Breast epithelium (tissue), 3 donors: ENCODE data around the gene EEF1AKMT1.

ENCODE experiments used
- POLR2AphosphoS5 ChIP-seq, 3 donors: sonication (generic); formaldehyde crosslinking; IDR thresholded peaks; one replicate each; pipeline ENCODE4 v1.6.1; 2017; ENCODE audit warnings: antibody characterized with exemption in 3 of 3
- TF ChIP-seq, protein P1 (sequence below), 3 donors: fragments of 450-650 bp; IDR thresholded peaks; one replicate each; pipeline ENCODE4 v1.5.1; 2016 to 2017; ENCODE audit warnings: antibody characterized with exemption in 3 of 3, mild to moderate bottlenecking in 3 of 3, moderate library complexity in 3 of 3

- TF ChIP-seq POLR2AphosphoS5 (IDR thresholded peaks at IDR 0.05) = no peak
- TF ChIP-seq, protein P1, sequence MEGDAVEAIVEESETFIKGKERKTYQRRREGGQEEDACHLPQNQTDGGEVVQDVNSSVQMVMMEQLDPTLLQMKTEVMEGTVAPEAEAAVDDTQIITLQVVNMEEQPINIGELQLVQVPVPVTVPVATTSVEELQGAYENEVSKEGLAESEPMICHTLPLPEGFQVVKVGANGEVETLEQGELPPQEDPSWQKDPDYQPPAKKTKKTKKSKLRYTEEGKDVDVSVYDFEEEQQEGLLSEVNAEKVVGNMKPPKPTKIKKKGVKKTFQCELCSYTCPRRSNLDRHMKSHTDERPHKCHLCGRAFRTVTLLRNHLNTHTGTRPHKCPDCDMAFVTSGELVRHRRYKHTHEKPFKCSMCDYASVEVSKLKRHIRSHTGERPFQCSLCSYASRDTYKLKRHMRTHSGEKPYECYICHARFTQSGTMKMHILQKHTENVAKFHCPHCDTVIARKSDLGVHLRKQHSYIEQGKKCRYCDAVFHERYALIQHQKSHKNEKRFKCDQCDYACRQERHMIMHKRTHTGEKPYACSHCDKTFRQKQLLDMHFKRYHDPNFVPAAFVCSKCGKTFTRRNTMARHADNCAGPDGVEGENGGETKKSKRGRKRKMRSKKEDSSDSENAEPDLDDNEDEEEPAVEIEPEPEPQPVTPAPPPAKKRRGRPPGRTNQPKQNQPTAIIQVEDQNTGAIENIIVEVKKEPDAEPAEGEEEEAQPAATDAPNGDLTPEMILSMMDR (IDR thresholded peaks at IDR 0.05) = no peak
Observed at GRCh38 chr13:20714161-20714560, 59.6 kb downstream of the EEF1AKMT1 start.
